Panc1 (cell line): ENCODE measurements around the gene SKA1.

ENCODE experiments used
- POLR2AphosphoS5 ChIP-seq: IDR thresholded peaks from 2 replicates; pipeline ENCODE4 v1.6.1; 2012; ENCODE audit warnings: mild to moderate bottlenecking, low read depth, low read length, moderate library complexity
- TCF7L2 ChIP-seq: IDR thresholded peaks from 2 replicates; pipeline ENCODE4 v1.6.1; 2011; ENCODE audit warnings: mild to moderate bottlenecking, low read depth, low read length, inconsistent platforms
- TF ChIP-seq, protein P1 (sequence below): fragments of 450-650 bp; IDR thresholded peaks from 2 replicates; pipeline ENCODE4 v1.5.1; 2017; ENCODE audit warnings: mild to moderate bottlenecking
- TF ChIP-seq, protein P2 (sequence below), 2 experiments: IDR thresholded peaks; 2 replicates each; pipeline ENCODE4 v1.6.1; 2011 to 2012; ENCODE audit warnings: low read depth in 2 of 2, control low read depth in 1 of 2, low read length in 1 of 2, mild to moderate bottlenecking in 1 of 2, moderate library complexity in 1 of 2; ENCODE audit not compliant: insufficient read depth in 1 of 2

DNA sequence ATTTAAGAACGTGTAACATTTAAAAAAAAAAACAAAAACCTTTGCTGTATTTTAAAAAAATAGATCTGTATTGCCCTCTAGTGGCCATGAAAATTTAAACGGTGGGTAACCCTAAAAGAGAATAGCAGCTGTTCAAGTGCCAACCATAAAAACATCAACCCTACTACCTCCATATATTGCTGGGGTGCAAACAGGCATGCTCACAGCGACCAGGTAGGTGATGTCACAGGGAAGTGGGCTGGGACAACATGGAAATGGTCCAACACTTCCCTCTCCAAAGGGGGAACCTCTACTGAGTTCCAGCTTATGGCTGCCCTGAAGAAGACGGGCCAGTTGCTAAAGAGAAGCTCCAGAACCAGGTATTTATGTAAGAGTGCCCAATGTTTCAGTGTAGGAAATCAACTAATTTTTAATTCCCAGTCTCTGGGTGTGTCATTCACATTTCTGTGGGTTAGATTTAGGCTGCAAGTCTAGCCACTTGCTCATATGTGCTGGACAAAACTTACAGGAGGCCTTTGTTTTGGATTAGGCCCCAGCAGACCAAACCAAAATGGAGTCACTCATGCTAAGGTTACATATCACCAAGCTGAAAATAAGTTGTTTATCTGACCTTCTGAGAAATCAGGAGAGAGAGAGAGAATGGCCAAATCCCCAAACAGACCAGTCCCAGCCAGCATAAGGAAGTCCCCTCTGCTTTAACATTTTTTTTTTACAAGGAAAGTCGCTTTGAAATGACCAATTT lies 54.5 kb downstream of the SKA1 start:
- TF ChIP-seq POLR2AphosphoS5 (no peak), TCF7L2 (no peak)
- TF ChIP-seq, protein P1, sequence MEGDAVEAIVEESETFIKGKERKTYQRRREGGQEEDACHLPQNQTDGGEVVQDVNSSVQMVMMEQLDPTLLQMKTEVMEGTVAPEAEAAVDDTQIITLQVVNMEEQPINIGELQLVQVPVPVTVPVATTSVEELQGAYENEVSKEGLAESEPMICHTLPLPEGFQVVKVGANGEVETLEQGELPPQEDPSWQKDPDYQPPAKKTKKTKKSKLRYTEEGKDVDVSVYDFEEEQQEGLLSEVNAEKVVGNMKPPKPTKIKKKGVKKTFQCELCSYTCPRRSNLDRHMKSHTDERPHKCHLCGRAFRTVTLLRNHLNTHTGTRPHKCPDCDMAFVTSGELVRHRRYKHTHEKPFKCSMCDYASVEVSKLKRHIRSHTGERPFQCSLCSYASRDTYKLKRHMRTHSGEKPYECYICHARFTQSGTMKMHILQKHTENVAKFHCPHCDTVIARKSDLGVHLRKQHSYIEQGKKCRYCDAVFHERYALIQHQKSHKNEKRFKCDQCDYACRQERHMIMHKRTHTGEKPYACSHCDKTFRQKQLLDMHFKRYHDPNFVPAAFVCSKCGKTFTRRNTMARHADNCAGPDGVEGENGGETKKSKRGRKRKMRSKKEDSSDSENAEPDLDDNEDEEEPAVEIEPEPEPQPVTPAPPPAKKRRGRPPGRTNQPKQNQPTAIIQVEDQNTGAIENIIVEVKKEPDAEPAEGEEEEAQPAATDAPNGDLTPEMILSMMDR: peak; percentile 37; the same call in 1 of the 2 replicates
- TF ChIP-seq, protein P2, sequence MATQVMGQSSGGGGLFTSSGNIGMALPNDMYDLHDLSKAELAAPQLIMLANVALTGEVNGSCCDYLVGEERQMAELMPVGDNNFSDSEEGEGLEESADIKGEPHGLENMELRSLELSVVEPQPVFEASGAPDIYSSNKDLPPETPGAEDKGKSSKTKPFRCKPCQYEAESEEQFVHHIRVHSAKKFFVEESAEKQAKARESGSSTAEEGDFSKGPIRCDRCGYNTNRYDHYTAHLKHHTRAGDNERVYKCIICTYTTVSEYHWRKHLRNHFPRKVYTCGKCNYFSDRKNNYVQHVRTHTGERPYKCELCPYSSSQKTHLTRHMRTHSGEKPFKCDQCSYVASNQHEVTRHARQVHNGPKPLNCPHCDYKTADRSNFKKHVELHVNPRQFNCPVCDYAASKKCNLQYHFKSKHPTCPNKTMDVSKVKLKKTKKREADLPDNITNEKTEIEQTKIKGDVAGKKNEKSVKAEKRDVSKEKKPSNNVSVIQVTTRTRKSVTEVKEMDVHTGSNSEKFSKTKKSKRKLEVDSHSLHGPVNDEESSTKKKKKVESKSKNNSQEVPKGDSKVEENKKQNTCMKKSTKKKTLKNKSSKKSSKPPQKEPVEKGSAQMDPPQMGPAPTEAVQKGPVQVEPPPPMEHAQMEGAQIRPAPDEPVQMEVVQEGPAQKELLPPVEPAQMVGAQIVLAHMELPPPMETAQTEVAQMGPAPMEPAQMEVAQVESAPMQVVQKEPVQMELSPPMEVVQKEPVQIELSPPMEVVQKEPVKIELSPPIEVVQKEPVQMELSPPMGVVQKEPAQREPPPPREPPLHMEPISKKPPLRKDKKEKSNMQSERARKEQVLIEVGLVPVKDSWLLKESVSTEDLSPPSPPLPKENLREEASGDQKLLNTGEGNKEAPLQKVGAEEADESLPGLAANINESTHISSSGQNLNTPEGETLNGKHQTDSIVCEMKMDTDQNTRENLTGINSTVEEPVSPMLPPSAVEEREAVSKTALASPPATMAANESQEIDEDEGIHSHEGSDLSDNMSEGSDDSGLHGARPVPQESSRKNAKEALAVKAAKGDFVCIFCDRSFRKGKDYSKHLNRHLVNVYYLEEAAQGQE (IDR thresholded peaks at IDR 0.05; ENCODE audit: insufficient read depth in 1 of 2, low read depth in 2 of 2, low read length in 1 of 2): no peak
